HepG2 (cell line): ENCODE results near the gene KRTAP10-8. TPM values are rescaled to one million over a fixed set of nuclear protein-coding genes. Genes with fewer than 3 reads are reported as not detected.

Source experiments
- ATF1 ChIP-seq: IDR thresholded peaks from 2 replicates; pipeline ENCODE4 v1.6.1; 2016; ENCODE audit warnings: mild to moderate bottlenecking, control low read depth
- BCL6 ChIP-seq: IDR thresholded peaks from 2 replicates; pipeline ENCODE4 v1.6.1; 2016; ENCODE audit warnings: missing genetic modification reagents, missing compliant biosample characterization
- ETV5 ChIP-seq: IDR thresholded peaks from 2 replicates; pipeline ENCODE4 v1.6.1; 2018; ENCODE audit warnings: missing biosample characterization, missing genetic modification reagents, inconsistent platforms, borderline replicate concordance
- ETV6 ChIP-seq: sonication (generic); formaldehyde crosslinking; conservative IDR thresholded peaks from 2 replicates; pipeline ENCODE4 v1.4.0; 2020; ENCODE audit warnings: missing genetic modification reagents
- GATAD1 ChIP-seq: IDR thresholded peaks from 2 replicates; pipeline ENCODE4 v1.6.1; 2016; ENCODE audit warnings: missing genetic modification reagents, missing compliant biosample characterization
- HOXA5 ChIP-seq: sonication (generic); formaldehyde crosslinking; IDR thresholded peaks from 2 replicates; pipeline ENCODE4 v1.4.0; 2020; ENCODE audit warnings: missing genetic modification reagents
- MTERF4 ChIP-seq: sonication (generic); formaldehyde crosslinking; IDR thresholded peaks from 2 replicates; pipeline ENCODE4 v1.8.0; 2023; ENCODE audit warnings: mild to moderate bottlenecking, missing genetic modification reagents
- NFE2 ChIP-seq: sonication (generic); formaldehyde crosslinking; IDR thresholded peaks from 2 replicates; pipeline ENCODE4 v1.4.0; 2020; ENCODE audit warnings: missing genetic modification reagents
- NFKBIZ ChIP-seq: IDR thresholded peaks from 2 replicates; pipeline ENCODE4 v1.6.1; 2018; ENCODE audit warnings: missing genetic modification reagents, missing compliant biosample characterization
- PLRG1 ChIP-seq: fragments of 450-650 bp; conservative IDR thresholded peaks from 2 replicates; pipeline ENCODE4 v1.6.1; 2016
- POLR2AphosphoS5 ChIP-seq: IDR thresholded peaks from 2 replicates; pipeline ENCODE4 v1.6.1; 2012; ENCODE audit warnings: low read depth, low read length
- SRSF4 ChIP-seq: fragments of 200-400 bp; formaldehyde crosslinking; IDR thresholded peaks from one replicate; pipeline ENCODE4 v1.6.1; 2018; ENCODE audit warnings: mild to moderate bottlenecking, low read depth, low read length, moderate library complexity; ENCODE audit not compliant: poor library complexity, severe bottlenecking
- TERF1 ChIP-seq: sonication (generic); formaldehyde crosslinking; IDR thresholded peaks from 2 replicates; pipeline ENCODE4 v1.8.0; 2022; ENCODE audit warnings: mild to moderate bottlenecking, missing genetic modification reagents, moderate library complexity
- ZNF382 ChIP-seq: sonication (generic); formaldehyde crosslinking; IDR thresholded peaks from 2 replicates; pipeline ENCODE4 v1.5.0; 2020; ENCODE audit warnings: missing genetic modification reagents, mild to moderate bottlenecking, borderline replicate concordance
- ZNF674 ChIP-seq: sonication (generic); formaldehyde crosslinking; IDR thresholded peaks from 2 replicates; pipeline ENCODE4 v1.5.0; 2020; ENCODE audit warnings: low read depth, mild to moderate bottlenecking, missing genetic modification reagents
- ZNF724P ChIP-seq: sonication (generic); formaldehyde crosslinking; IDR thresholded peaks from 2 replicates; pipeline ENCODE4 v1.8.0; 2022; ENCODE audit warnings: missing genetic modification reagents, borderline replicate concordance
- ZNF746 ChIP-seq: sonication (generic); formaldehyde crosslinking; IDR thresholded peaks from 2 replicates; pipeline ENCODE4 v1.8.0; 2022; ENCODE audit warnings: mild to moderate bottlenecking, missing genetic modification reagents
- ZNF839 ChIP-seq: sonication (generic); formaldehyde crosslinking; IDR thresholded peaks from 2 replicates; pipeline ENCODE4 v1.4.0; 2020; ENCODE audit warnings: missing genetic modification reagents, mild to moderate bottlenecking, borderline replicate concordance
- ZNF879 ChIP-seq: sonication (generic); formaldehyde crosslinking; IDR thresholded peaks from 2 replicates; pipeline ENCODE4 v1.8.1; 2023; ENCODE audit warnings: missing genetic modification reagents
- polyA plus RNA-seq, 8 experiments: library from polyadenylated mRNA; depleted of rRNA in 3 of 8; stranded (reverse) in 7 of 8; unstranded in 1 of 8; fragments of >200 nt; fragmentation: Illumina TruSeq in 4 of 8; extraction: Trizol in 4 of 8; gene quantifications; 2 replicates each; pipeline versions ENCODE4 v1.2.1 to v1.2.3, GENCODE V29; 2011 to 2016; ENCODE audit warnings: low read depth in 4 of 8, missing spikeins in 1 of 8, mixed read lengths in 1 of 8; ENCODE audit not compliant: insufficient read depth in 1 of 8
- total RNA-seq, 5 experiments: library from RNA; depleted of rRNA; stranded (reverse); fragments of >200 nt; fragmentation: Illumina TruSeq; extraction: Trizol; gene quantifications; 2 replicates each; pipeline ENCODE4 v1.2.3, GENCODE V29; 2016; ENCODE audit warnings: low read depth in 1 of 5
- TF ChIP-seq, protein P1 (sequence below): sonication (generic); formaldehyde crosslinking; IDR thresholded peaks from 2 replicates; pipeline ENCODE4 v1.8.0; 2022; ENCODE audit warnings: missing genetic modification reagents, mild to moderate bottlenecking, inconsistent platforms, borderline replicate concordance
- TF ChIP-seq, protein P2 (sequence below): sonication (generic); formaldehyde crosslinking; IDR thresholded peaks from 2 replicates; pipeline ENCODE4 v1.4.0; 2020; ENCODE audit warnings: missing genetic modification reagents, mild to moderate bottlenecking, borderline replicate concordance
- TF ChIP-seq, protein P3 (sequence below): sonication (generic); IDR thresholded peaks from 2 replicates; pipeline ENCODE4 v1.6.1; 2016; ENCODE audit warnings: low read depth, borderline replicate concordance
- TF ChIP-seq, protein P4 (sequence below): sonication (generic); formaldehyde crosslinking; IDR thresholded peaks from 2 replicates; pipeline ENCODE4 v1.8.0; 2022; ENCODE audit warnings: missing genetic modification reagents, low read depth, mild to moderate bottlenecking, borderline replicate concordance

The KRTAP10-8 gene
- total and polyA plus RNA-seq, 2 of the 13 experiments (the other 11 are each of a cell fraction or from before 2014, with no cell fraction given), result not detected

DNA sequence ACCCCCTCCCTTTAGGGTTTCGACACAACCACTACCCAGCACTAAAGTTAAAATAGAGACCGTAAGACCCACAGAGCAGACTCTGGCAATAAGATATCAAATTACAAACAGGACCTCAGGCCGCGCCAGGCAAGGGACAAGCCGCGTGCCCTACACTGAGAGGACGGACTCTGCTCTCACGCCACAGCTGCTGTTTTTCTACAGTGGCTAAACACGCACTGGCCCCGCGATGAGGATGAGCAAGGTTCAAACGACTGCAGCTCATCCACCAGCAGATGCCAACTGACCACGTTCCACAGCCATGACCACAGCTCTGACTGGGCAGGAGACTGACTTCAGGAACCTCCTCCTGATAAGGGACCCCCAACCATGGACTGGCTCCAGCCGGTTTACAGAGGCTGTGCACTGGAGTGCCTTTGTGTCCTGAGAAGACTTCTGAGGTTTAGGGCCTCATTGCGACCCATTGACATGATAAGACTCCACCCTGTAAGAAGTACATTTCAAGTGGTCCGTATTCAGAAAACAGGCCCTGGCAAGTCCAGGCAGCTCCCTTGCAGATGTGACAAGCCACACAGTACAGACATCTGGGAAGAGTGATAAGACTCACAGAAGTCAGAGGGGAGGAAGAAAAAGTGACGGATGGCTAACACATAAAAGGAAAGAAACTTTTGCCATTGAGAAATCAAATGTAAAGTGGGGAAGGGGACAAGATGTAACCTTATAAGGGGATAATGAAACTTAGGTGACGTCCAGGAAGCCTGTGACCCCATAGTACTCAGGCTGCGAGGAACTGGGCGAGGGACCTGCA is 18.1 kb upstream of the KRTAP10-8 start (continued):
- no peak for TF ChIP-seq ZNF674
- peak; percentile 71 for TF ChIP-seq ZNF746 (CRISPR knock-in tag)
- peak; percentile 91 for TF ChIP-seq ZNF724P (CRISPR knock-in tag)
- TF ChIP-seq PLRG1, result no peak
- TF ChIP-seq ZNF839, result no peak
- TF ChIP-seq SRSF4, result no peak
- no peak for TF ChIP-seq ETV6
- TF ChIP-seq POLR2AphosphoS5, result no peak
- peak; percentile 77; the same call in 1 of the 2 replicates for TF ChIP-seq MTERF4 (CRISPR knock-in tag)
- no peak for TF ChIP-seq ZNF382 (CRISPR knock-in tag)
- no peak for TF ChIP-seq TERF1 (CRISPR knock-in tag)
- no peak for TF ChIP-seq ZNF879 (CRISPR knock-in tag)
- TF ChIP-seq, protein P1, sequence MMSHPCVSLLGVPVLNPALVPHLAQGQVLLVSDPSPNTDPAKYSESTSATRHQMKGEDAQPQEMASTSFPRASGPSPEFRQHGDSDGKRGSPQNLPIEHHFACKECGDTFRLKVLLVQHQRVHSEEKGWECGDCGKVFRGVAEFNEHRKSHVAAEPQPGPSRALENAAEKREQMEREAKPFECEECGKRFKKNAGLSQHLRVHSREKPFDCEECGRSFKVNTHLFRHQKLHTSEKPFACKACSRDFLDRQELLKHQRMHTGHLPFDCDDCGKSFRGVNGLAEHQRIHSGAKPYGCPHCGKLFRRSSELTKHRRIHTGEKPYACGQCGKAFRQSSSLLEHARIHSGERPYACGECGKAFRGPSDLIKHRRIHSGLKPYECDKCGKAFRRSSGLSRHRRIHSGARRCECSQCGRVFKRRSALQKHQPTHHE (CRISPR knock-in tag), result no peak
- TF ChIP-seq GATAD1 (CRISPR knock-in tag), result peak; percentile 46; the same call in 1 of the 2 replicates
- 0 out of 2 replicates have a peak, but pooled peaks have one; percentile 42 for TF ChIP-seq HOXA5 (CRISPR knock-in tag)
- peak; percentile 23; the same call in 1 of the 2 replicates for TF ChIP-seq ETV5
- no peak for TF ChIP-seq NFE2 (CRISPR knock-in tag)
- TF ChIP-seq, protein P2, sequence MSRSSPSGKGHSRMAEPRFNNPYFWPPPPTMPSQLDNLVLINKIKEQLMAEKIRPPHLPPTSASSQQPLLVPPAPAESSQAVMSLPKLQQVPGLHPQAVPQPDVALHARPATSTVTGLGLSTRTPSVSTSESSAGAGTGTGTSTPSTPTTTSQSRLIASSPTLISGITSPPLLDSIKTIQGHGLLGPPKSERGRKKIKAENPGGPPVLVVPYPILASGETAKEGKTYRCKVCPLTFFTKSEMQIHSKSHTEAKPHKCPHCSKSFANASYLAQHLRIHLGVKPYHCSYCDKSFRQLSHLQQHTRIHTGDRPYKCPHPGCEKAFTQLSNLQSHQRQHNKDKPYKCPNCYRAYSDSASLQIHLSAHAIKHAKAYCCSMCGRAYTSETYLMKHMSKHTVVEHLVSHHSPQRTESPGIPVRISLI (CRISPR knock-in tag), result peak; percentile 50; the same call in 1 of the 2 replicates
- peak; percentile 51 for TF ChIP-seq BCL6
- peak; percentile 68; the same call in 1 of the 2 replicates for TF ChIP-seq NFKBIZ (CRISPR knock-in tag)
- no peak for TF ChIP-seq ATF1 (CRISPR knock-in tag)
- TF ChIP-seq, protein P3, sequence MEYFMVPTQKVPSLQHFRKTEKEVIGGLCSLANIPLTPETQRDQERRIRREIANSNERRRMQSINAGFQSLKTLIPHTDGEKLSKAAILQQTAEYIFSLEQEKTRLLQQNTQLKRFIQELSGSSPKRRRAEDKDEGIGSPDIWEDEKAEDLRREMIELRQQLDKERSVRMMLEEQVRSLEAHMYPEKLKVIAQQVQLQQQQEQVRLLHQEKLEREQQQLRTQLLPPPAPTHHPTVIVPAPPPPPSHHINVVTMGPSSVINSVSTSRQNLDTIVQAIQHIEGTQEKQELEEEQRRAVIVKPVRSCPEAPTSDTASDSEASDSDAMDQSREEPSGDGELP, result peak; percentile 85; the same call in 1 of the 2 replicates
- TF ChIP-seq, protein P4, sequence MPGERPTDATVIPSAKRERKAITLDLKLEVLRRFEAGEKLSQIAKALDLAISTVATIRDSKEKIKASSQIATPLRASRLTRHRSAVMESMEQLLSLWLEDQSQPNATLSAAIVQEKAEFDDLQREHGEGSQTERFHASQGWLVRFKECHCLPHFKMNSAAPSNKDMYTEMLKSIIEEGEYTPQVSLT (CRISPR knock-in tag), result no peak
